H1 (cell line): Measurements from ENCODE around the gene GALNT11. TPM values are rescaled to one million over a fixed set of nuclear protein-coding genes. Genes with fewer than 3 reads are reported as not detected.

Experiments
- CTBP2 ChIP-seq: IDR thresholded peaks from 2 replicates; pipeline ENCODE4 v1.7.0; 2011; ENCODE audit warnings: borderline replicate concordance, mild to moderate bottlenecking, moderate library complexity, mixed read lengths, low read length; ENCODE audit not compliant: insufficient read depth, insufficient read length
- JUND ChIP-seq: IDR thresholded peaks from 2 replicates; pipeline ENCODE4 v1.6.1; 2011; ENCODE audit warnings: mild to moderate bottlenecking, improper control_type of control experiment, low read length
- SP1 ChIP-seq: IDR thresholded peaks from 2 replicates; pipeline ENCODE4 v1.6.1; 2011; ENCODE audit warnings: low read depth, low read length
- ZNF274 ChIP-seq: IDR thresholded peaks from 2 replicates; pipeline ENCODE4 v1.7.0; 2012; ENCODE audit warnings: low read length, borderline replicate concordance; ENCODE audit errors: extremely low read depth
- polyA plus RNA-seq, 7 experiments: library from polyadenylated mRNA; depleted of rRNA in 3 of 7; stranded (reverse) in 5 of 7; unstranded in 2 of 7; fragments of >200 nt in 5 of 7; fragments of 200-250 nt in 2 of 7; gene quantifications; 1 replicate in 5 of 7; 2 replicates in 1 of 7; 4 replicates in 1 of 7; pipeline versions ENCODE4 v1.2.1 to v1.2.3, GENCODE V29; 2011 to 2013; ENCODE audit warnings: missing spikeins in 2 of 7, mixed read lengths in 2 of 7
- total RNA-seq: library from RNA; stranded (reverse); fragmentation: NEBNext Ultra II Directional; extraction: Animal tissue kit (Norgen Biotek cat#: 25700); gene quantifications from 2 replicates; pipeline ENCODE4 v1.2.1, GENCODE V29; 2021
- TF ChIP-seq, protein P1 (sequence below): fragments of 300-600 bp; sonication (generic); IDR thresholded peaks from 2 replicates; pipeline ENCODE4 v1.7.1; 2012; ENCODE audit warnings: low read length, moderate library complexity, mild to moderate bottlenecking, inconsistent platforms; ENCODE audit not compliant: insufficient replicate concordance

Gene GALNT11
- total and polyA plus RNA-seq, 2 of the 8 experiments (the other 6 are each of a cell fraction or from before 2014, with no cell fraction given), result 20.5 to 23.2 TPM

DNA sequence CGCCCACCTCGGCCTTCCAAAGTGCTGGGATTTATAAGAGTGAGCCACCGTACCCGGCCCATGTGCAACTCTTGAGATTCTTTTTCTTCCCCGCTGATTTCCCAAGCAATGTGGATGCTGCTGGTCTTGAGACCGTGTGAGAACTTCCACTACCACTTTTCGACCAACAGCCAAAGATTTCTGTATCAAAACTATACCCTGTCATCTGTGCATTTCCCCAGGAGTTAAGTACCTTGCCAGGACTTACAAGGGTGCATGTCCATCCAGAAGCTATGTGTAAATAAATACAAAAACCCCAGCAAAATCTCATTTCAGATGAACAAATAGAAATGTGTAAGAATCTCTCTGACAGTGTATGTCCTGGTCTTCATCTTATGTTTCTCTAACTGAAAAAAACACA lies 9.9 kb upstream of the GALNT11 start (continued):
- TF ChIP-seq, protein P1, sequence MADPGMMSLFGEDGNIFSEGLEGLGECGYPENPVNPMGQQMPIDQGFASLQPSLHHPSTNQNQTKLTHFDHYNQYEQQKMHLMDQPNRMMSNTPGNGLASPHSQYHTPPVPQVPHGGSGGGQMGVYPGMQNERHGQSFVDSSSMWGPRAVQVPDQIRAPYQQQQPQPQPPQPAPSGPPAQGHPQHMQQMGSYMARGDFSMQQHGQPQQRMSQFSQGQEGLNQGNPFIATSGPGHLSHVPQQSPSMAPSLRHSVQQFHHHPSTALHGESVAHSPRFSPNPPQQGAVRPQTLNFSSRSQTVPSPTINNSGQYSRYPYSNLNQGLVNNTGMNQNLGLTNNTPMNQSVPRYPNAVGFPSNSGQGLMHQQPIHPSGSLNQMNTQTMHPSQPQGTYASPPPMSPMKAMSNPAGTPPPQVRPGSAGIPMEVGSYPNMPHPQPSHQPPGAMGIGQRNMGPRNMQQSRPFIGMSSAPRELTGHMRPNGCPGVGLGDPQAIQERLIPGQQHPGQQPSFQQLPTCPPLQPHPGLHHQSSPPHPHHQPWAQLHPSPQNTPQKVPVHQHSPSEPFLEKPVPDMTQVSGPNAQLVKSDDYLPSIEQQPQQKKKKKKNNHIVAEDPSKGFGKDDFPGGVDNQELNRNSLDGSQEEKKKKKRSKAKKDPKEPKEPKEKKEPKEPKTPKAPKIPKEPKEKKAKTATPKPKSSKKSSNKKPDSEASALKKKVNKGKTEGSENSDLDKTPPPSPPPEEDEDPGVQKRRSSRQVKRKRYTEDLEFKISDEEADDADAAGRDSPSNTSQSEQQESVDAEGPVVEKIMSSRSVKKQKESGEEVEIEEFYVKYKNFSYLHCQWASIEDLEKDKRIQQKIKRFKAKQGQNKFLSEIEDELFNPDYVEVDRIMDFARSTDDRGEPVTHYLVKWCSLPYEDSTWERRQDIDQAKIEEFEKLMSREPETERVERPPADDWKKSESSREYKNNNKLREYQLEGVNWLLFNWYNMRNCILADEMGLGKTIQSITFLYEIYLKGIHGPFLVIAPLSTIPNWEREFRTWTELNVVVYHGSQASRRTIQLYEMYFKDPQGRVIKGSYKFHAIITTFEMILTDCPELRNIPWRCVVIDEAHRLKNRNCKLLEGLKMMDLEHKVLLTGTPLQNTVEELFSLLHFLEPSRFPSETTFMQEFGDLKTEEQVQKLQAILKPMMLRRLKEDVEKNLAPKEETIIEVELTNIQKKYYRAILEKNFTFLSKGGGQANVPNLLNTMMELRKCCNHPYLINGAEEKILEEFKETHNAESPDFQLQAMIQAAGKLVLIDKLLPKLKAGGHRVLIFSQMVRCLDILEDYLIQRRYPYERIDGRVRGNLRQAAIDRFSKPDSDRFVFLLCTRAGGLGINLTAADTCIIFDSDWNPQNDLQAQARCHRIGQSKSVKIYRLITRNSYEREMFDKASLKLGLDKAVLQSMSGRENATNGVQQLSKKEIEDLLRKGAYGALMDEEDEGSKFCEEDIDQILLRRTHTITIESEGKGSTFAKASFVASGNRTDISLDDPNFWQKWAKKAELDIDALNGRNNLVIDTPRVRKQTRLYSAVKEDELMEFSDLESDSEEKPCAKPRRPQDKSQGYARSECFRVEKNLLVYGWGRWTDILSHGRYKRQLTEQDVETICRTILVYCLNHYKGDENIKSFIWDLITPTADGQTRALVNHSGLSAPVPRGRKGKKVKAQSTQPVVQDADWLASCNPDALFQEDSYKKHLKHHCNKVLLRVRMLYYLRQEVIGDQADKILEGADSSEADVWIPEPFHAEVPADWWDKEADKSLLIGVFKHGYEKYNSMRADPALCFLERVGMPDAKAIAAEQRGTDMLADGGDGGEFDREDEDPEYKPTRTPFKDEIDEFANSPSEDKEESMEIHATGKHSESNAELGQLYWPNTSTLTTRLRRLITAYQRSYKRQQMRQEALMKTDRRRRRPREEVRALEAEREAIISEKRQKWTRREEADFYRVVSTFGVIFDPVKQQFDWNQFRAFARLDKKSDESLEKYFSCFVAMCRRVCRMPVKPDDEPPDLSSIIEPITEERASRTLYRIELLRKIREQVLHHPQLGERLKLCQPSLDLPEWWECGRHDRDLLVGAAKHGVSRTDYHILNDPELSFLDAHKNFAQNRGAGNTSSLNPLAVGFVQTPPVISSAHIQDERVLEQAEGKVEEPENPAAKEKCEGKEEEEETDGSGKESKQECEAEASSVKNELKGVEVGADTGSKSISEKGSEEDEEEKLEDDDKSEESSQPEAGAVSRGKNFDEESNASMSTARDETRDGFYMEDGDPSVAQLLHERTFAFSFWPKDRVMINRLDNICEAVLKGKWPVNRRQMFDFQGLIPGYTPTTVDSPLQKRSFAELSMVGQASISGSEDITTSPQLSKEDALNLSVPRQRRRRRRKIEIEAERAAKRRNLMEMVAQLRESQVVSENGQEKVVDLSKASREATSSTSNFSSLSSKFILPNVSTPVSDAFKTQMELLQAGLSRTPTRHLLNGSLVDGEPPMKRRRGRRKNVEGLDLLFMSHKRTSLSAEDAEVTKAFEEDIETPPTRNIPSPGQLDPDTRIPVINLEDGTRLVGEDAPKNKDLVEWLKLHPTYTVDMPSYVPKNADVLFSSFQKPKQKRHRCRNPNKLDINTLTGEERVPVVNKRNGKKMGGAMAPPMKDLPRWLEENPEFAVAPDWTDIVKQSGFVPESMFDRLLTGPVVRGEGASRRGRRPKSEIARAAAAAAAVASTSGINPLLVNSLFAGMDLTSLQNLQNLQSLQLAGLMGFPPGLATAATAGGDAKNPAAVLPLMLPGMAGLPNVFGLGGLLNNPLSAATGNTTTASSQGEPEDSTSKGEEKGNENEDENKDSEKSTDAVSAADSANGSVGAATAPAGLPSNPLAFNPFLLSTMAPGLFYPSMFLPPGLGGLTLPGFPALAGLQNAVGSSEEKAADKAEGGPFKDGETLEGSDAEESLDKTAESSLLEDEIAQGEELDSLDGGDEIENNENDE, result no peak
- TF ChIP-seq CTBP2 (no peak), SP1 (no peak), JUND (no peak), ZNF274 (no peak)
